Smooth muscle cell (in vitro differentiated cells): ENCODE data around the gene PLP2. TPM values are rescaled to one million over a fixed set of nuclear protein-coding genes. Genes with fewer than 3 reads are reported as not detected.
"Not testable (repeated sequence)": the region's sequence is repeated elsewhere in the genome, so short reads cannot be mapped to it uniquely, and the experiment has no call there.

Source experiments
- DNase-seq: peaks from one replicate; lab custom pipeline; 2025; ENCODE audit not compliant: unreplicated experiment; lab: John Stamatoyannopoulos, UW
- H2AFZ ChIP-seq: fragments of 200-600 bp; sonication (generic); 2 replicates; pipeline ENCODE4 v1.6.0; 2016; ENCODE audit warnings: antibody characterized with exemption, low read depth, mild to moderate bottlenecking
- H3F3A ChIP-seq: fragments of 200-600 bp; sonication (generic); 2 replicates; pipeline ENCODE4 v1.6.0; 2017; ENCODE audit warnings: antibody characterized with exemption, low read depth
- H3K27ac ChIP-seq: fragments of 200-600 bp; sonication (generic); 2 replicates; pipeline ENCODE4 v1.5.1; 2016; ENCODE audit warnings: low read depth, mild to moderate bottlenecking
- H3K27me3 ChIP-seq: fragments of 200-600 bp; sonication (generic); 2 replicates; pipeline ENCODE4 v1.6.1; 2016; ENCODE audit warnings: low read depth, mild to moderate bottlenecking
- H3K36me3 ChIP-seq: fragments of 200-600 bp; sonication (generic); 2 replicates; pipeline ENCODE4 v1.5.1; 2016; ENCODE audit warnings: low read depth
- H3K4me1 ChIP-seq: fragments of 200-600 bp; sonication (generic); 2 replicates; pipeline ENCODE4 v1.5.1; 2016; ENCODE audit warnings: low read depth
- H3K4me2 ChIP-seq: fragments of 200-600 bp; sonication (generic); 2 replicates; pipeline ENCODE4 v1.6.0; 2016; ENCODE audit warnings: mild to moderate bottlenecking
- H3K4me3 ChIP-seq: fragments of 200-600 bp; sonication (generic); 2 replicates; pipeline ENCODE4 v1.5.1; 2016; ENCODE audit warnings: mild to moderate bottlenecking
- H3K79me2 ChIP-seq: fragments of 200-600 bp; sonication (generic); 2 replicates; pipeline ENCODE4 v1.6.0; 2016; ENCODE audit warnings: low read depth, mild to moderate bottlenecking
- H3K9ac ChIP-seq: fragments of 200-600 bp; sonication (generic); 2 replicates; pipeline ENCODE4 v1.6.0; 2016; ENCODE audit warnings: low read depth
- H3K9me3 ChIP-seq: fragments of 200-600 bp; sonication (generic); replicated peaks from 2 replicates; pipeline ENCODE4 v1.5.1; 2016; ENCODE audit warnings: low read depth
- H4K20me1 ChIP-seq: fragments of 200-600 bp; sonication (generic); 2 replicates; pipeline ENCODE4 v1.6.0; 2016; ENCODE audit warnings: low read depth
- CTCF ChIP-seq: fragments of 200-600 bp; sonication (generic); IDR thresholded peaks from 2 replicates; pipeline ENCODE4 v1.5.1; 2017; ENCODE audit warnings: borderline replicate concordance, mild to moderate bottlenecking, antibody characterized with exemption; ENCODE audit not compliant: insufficient read depth, poor library complexity, severe bottlenecking
- WGBS: methylation state at CpG from one replicate; pipeline ENCODE4 v1.1.7; 2016; ENCODE audit warnings: low lambda C conversion rate; 5-methylcytosine and 5-hydroxymethylcytosine counted together
- polyA plus RNA-seq: library from polyadenylated mRNA; unstranded; fragments of >200 nt; fragmentation: Nextera tagmentation; extraction: Ambion mirVana; gene quantifications from 2 replicates; pipeline ENCODE4 v1.2.1, GENCODE V29; 2016
- total RNA-seq: library from RNA; depleted of rRNA; stranded (reverse); fragments of >200 nt; gene quantifications from 2 replicates; pipeline ENCODE4 v1.2.3, GENCODE V29; 2014

The PLP2 gene
- total and polyA plus RNA-seq, 2 experiments from 2014 or later, result 190 to 237 TPM

- Histone ChIP-seq H3K79me2 (no peaks in the 10 kb centered on the region), H3K4me3 (peak overlapping the region; percentile 29), H3K4me1 (peaks cover 5% of the 10 kb centered on the region), H3K9ac (peak overlapping the region; percentile 10), H2AFZ (no peak overlapping the region), H3K27ac (peak overlapping the region; percentile 84), H3K9me3 (no peaks in the 10 kb centered on the region), H3K4me2 (peak overlapping the region; percentile 79), H3F3A (peaks cover 4% of the 10 kb centered on the region), H4K20me1 (no peaks in the 10 kb centered on the region), H3K27me3 (no peaks in the 10 kb centered on the region), H3K36me3 (no peaks in the 10 kb centered on the region)
- 51% methylated on average over 35 of the region's 35 CpGs for WGBS
- TF ChIP-seq CTCF, result no peak
- peak; percentile 18 for DNase-seq
These were observed 4.6 kb upstream of the PLP2 start for GRCh38 chrX:49166914-49167739.

GRCh38 chrX:49167740-49168108 is 4.0 kb upstream of the PLP2 start:
- no peak for DNase-seq
- no peak for TF ChIP-seq CTCF
- Histone ChIP-seq H3K4me1 (peaks cover 5% of the 10 kb centered on the region), H3K27me3 (no peaks in the 10 kb centered on the region), H3K27ac (peak overlapping the region; percentile 84), H3K79me2 (peaks cover 2% of the 10 kb centered on the region), H3K9me3 (no peaks in the 10 kb centered on the region), H2AFZ (no peak overlapping the region), H3K9ac (peak overlapping the region; percentile 10), H4K20me1 (peaks cover 1% of the 10 kb centered on the region), H3F3A (peaks cover 4% of the 10 kb centered on the region), H3K4me2 (peak overlapping the region; percentile 79), H3K4me3 (peak overlapping the region; percentile 29), H3K36me3 (no peaks in the 10 kb centered on the region)
- WGBS, result 82% methylated on average over 3 of the region's 3 CpGs

- peak overlapping the region; percentile 67 for H3K27ac ChIP-seq
- no peaks in the 10 kb centered on the region for H3K36me3 ChIP-seq
These were observed 632 bp downstream of the PLP2 start for GRCh38 chrX:49172280-49172780.

GRCh38 chrX:49173544-49173943 is 1.8 kb downstream of the PLP2 start:
- H4K20me1 ChIP-seq, result peaks cover 10% of the 10 kb centered on the region
- H3K9me3 ChIP-seq, H3K9ac ChIP-seq, H3K27me3 ChIP-seq, H3K4me3 ChIP-seq, DNase-seq, H2AFZ ChIP-seq, H3F3A ChIP-seq, H3K4me1 ChIP-seq, H3K27ac ChIP-seq, H3K36me3 ChIP-seq: not testable (repeated sequence)
- peak overlapping the region; percentile 86 for H3K4me2 ChIP-seq
- WGBS, result 89% methylated on average over 8 of the region's 8 CpGs
- H3K79me2 ChIP-seq, result peaks cover 13% of the 10 kb centered on the region

More at GRCh38 chrX:49172280-49172780, 632 bp downstream of the PLP2 start:
- WGBS, result 43% methylated on average over 19 of the region's 37 CpGs
- no peak for TF ChIP-seq CTCF
- Histone ChIP-seq H3K9ac (peak overlapping the region; percentile 57), H2AFZ (no peak overlapping the region), H4K20me1 (peaks cover 10% of the 10 kb centered on the region), H3K9me3 (no peaks in the 10 kb centered on the region), H3K4me1 (no peaks in the 10 kb centered on the region), H3K79me2 (peaks cover 13% of the 10 kb centered on the region), H3K27me3 (no peaks in the 10 kb centered on the region), H3F3A (peaks cover 4% of the 10 kb centered on the region), H3K4me2 (peak overlapping the region; percentile 86), H3K4me3 (peak overlapping the region; percentile 61)
- DNase-seq, result no peak
